HG03097 (cell line): ENCODE results near the gene NFIX.

Experiments used
- ATAC-seq: cut with Tn5 transposase; IDR thresholded peaks from one replicate; pipeline ENCODE4 v1.9.1; 2021; ENCODE audit not compliant: unreplicated experiment, low FRiP score

Gene NFIX

DNA sequence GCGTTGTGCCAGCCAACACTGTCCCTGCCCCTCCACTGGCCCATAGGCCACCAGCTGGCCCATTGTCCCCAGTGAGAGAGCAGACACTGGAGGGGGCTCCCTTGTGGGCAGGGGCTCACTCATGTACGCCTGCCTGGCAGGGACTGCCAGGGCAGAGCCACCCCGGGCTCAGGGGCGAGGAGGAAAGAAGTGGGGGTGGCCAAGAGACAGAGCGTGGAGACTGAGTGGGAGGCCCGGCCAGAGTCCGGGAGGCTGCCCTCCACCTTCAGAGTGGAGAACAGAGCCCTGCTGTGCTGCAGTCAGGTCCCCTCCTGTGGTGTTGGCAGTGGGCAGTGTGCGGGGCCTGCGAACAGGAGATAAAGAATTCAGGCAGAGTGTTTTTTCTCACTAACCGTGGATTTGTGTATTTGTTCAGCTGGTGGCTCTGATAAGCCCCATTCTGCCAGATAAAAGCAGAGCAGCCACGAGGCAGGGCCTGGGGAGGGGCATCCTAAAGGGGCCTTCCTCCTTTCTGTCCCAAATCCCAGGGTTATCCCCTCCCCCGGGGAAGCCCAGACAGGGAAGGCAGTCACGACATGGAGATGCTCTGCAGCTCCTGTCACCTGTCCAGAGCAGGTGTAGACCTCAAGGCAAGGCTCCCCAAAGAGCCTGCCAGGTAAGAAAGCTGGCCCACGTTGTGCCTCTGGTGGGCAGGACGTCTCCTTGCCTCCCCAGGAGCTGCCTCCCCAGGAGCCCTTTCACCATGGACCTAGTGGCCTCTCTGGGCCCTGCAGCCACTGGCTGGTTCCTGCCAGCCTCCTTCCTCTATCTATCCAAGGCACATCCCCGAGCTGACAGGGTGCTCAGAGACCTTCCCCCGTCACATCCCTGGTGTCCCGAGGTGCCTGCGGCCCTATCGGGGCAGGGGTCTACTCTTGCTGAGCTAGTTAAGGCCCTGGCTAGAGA, 74.4 kb downstream of the NFIX start:
- no peak for ATAC-seq

DNA sequence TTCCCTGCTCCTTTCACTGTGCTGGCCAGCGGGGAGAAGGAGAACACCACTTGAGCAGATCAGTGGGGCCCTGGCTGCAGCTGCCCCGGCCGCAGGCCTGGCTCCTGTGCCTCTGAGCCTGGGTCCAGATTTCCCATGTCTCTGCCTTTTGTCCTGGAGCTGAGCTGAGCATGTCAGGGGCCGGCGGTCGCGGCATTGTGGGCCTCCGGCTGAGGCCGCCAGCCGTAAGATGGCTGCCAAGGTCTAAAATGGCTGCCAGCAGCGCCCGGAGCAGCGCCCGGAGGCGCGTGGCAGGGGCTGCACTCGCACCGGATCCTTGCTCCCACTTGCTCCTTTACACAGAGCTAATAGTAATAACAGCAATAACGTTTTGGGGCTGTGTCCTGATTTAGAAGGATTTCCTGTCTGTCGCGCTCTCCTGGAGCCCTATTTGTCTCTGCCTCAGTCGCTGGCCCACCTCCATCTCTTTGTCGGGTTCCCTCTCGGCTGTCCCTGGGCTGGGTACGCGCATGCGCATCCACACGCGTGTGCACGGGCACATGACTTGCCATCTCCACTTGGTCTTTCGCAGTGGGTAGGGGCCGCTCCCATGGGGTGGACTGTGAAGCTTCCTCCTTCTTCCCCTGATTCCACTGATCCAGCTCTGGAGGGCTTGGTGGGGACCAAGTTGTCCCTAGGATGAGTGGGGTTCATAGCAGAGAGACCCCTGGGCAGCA, 75.3 kb downstream of the NFIX start:
- ATAC-seq, result no peak

DNA sequence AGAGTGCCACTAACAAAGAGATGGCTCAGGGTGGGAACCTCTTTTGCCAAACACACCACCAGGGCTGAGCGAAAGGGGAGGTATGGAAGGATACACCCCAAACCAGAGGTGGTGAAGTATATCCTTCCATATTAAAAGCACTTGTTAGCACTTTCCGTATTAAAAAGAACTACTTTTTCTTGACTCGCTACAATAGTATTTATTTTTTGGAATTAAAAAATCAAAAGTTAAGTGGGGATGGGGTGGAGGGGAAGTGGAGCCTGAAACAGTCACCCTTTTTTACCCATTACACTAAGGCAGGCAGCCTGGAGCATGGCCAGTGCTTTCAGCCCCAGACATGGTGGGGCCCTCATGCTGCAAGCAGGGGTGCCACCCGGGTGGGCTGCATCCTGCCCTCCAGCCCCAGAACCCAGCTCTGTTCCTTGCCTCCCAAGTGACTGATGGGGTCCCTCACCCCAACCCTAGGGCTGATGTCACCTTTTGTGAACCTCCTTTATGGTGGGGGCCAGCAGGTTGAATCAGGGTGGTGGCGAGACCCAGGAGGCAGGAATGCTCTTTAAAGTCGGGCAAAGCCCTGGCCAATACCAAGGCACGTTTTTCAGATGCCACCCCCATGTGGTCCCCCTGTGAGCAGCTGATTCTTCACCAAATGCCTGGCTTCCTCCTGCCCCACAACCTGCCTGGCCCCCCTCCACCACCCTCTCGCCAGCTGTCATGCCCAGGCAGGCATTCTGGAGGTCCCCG, 76.3 kb downstream of the NFIX start:
- ATAC-seq, result no peak

DNA sequence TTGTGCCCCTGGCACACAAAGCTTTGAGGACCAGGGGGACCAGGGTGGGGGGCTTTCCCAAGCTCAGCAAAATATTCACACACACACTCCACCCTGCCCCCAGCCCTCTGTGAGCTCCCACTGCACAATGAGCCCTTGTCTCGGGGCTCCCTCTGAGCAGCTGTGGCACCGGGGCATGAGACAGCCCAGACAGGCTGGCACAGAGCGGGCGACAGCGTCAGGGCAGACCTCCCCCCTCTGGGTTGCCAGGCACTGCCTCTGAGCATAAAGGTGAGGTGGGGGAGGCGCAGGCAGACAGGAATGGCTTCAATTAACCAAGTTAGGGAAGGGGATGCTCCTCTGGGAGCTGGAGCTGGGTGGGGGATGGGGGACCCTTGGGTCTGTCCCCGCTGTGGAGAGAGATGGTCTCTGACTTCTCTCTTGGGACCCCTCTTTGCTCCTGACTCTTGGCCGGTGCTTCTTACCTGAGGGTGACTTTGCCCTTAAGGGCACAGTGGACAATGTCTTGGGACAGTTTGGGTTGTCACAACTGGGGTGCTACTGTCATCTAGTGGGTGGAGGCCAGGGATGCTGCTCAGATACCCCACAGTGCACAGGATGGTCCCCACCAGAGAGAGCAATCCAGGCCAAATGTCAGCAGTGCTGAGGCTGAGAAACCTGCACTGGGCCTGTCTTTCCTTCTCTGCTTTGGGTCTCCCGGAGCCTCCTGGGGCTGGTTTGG, 77.1 kb downstream of the NFIX start:
- no peak for ATAC-seq

DNA sequence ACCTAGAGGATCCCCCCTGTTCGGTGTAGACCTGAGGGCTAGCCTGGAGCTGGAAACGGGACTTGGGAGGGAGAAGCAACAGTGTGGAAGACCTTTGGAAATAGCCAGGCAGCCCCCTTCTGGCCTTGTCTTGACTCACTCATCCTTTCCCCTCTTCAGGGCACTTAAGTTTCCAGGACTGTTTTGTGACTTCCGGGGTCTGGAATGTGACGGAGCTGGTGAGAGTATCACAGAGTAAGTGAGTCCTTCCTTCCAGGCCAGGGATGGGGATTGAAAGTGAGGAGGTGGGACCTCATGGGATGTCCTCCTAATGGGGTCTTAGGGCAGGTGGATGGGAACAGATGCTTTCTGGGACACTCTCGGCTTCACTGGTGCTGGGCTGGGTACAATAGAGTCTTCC, 78.0 kb downstream of the NFIX start:
- no peak for ATAC-seq

DNA sequence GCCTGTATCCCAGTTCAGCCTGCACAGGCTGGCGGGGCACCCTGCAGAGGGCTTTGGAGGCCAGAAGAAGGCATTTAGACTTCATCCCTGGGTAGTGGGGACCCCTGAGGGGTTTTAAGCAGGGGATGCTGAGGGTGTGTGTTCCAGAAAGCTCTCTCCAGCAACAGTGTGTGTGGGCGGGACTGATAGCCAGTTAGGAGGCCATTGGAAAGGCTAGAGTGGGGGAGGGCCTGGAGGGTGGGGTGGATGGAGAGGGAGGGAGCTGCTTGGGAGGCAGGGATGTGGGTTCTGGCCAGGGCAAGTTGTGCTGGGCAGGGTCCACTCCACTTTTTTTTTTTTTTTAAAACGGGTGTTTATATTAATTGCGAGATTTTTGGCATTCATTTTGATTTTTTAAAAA, 79.1 kb downstream of the NFIX start:
- no peak for ATAC-seq

DNA sequence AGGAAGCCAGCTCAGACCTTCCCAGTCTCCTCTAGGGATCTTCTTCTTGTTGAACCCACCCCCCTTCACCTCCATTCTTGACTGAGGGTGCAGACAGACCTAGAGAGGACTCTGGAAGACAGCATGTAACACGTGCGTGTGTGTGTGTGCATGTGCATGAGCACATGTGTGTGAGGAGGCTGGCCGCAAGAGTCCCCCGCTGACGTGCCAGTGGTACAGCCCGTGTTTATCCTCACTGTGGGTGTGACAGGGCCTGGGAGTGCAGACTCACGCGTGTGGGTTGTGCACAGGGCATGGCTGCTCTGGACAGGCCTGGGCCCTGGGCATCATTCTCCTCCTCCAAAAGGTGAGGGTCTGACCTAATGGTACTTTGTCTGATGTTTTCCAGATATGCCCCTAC, 81.0 kb downstream of the NFIX start:
- no peak for ATAC-seq

DNA sequence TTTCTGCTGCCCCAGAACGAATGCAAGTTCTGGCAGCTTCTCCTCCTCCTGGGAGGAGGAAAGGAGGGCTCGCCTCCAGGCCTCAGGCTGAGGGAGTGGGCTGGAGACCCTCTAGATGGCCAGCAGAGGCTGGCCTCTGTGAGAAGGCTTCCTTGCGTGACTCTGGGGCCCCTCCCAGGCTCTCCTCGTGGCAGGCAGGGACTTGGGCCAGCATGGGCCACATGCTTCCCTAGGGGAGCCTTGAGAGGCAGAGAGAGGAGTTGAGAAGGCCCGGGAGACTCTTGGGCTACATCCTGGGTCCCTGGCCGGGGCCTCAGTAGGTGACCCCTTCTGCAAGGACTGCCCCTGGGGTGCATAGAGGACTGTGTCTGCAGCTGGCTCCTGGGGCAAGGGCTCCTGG, 81.5 kb downstream of the NFIX start:
- ATAC-seq, result no peak

DNA sequence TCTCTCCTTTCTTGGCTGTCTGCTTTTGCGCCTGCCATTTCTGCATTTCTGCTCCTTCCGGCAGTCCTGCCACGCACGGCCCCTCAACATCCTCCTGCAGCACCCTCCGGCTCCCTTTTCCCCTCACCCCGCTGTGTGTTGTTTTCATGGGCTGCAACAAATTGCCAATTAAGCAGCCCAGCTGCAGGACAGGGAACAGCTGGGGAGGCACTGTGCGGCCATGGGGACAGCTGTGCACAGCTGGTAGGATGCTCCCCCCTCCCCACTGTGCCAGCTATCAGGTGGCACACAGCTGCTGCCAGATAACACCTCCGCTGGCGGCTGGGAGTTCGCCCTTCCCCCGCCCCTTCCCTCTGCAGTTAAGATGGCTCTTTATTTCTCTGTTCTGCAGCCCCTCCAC, 82.0 kb downstream of the NFIX start:
- no peak for ATAC-seq

DNA sequence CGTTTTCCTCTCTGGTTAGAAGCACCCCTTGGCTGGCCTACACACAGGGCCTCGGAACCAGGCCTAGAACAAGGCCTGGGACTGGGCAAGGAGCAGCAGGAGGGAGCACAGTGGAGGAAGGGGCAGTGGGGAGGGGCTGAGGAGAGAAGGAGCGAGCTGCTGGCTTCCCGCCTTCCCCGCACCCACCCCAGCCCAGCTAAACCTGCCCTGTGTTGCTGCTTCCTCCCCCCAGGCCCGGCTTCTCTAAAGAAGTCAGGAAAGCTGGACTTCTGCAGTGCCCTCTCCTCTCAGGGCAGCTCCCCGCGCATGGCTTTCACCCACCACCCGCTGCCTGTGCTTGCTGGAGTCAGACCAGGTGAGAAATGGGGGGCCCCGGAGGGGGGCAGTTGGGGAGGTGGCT, 83.1 kb downstream of the NFIX start:
- no peak for ATAC-seq

DNA sequence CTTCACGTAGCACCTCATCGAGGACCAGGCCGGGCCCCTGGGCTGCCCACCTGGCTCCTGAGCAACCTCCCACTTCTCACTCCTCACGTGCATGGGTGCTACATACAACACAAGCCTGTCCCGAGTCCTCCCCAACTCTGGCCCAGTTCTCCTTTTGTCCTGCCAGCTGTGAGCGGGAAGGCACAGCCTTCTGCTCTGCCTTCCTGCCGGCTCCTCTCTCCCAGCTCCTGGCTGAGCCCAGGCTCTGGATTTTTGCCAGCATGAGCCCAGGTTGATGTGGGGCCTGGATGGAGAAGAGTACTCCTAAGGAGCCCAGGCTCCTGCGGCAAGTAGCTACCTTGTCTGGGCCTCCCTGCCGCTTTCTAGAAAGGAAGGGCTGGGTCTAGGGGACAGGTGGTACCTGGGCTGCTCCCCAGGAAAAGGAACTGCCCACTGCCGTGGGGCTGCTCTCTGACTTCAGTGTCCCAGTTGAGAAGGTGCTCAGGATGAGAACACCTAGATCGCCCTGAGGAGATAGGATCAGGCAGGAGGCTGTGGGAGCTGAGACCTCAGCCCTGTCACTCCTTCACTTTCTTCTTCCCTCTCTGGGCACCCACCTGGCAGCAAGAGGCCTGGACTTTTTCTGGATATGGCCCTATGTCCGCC, 83.7 kb downstream of the NFIX start:
- no peak for ATAC-seq

DNA sequence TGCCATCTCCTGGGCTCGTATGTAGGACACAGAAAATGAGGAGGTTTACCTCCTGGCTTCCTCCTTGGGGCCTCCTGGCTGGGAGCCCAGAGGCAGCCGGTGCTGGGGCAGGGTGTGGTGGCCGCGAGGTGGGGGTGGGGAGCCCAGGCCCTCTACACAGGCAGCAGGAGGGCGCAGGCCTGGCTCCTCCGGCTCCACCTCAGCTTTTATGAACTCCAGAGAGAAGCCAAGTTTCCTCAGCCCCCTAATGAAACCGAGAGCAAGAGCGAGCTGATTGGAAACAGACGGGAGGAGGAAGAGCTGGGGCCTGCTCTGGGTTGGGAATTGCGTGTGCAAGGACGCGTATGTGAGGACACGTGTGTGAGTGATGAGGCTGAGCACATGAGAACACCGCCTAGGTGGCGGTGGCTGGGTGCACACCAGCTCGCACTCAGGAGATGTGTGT, 84.3 kb downstream of the NFIX start:
- no peak for ATAC-seq

DNA sequence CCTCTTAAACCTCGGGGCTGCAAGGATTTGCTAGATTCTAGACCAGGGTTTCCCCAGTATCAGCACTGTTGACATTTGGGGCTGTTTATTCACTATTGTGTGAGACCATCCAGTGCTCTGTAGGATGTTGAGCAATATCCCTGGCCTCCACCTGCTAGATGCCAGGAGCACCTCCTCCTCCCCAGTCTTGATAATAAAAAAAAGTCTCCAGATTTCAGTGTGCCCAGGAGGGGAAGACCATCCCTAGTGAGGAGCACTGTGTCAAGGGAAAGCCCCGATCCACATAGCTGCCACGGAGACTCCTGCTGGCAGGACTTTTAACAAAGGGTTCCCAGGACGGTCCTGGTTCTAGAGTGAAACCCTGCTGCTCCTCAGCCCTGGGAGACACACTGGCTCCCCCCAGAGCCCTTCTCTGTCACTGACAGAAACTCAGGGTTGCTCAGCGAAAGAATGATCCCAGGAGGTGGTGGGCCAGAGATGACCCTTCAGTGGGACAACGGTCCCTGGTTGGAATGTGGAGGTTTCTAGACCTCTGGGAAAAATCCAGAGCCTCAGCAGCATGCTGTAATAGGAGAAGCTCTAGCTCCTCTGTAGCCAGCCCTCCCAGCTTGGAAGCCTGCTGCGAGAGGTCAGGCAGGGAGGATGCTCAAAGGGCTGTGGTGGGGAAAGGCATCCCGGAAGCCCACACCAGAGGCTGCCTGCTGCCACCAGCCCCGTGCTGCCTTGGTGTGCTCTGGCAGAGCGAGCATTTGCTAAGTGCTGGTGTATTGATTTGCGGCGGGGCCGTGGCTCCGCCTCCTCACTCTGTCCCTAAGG, 87.1 kb downstream of the NFIX start:
- no peak for ATAC-seq

DNA sequence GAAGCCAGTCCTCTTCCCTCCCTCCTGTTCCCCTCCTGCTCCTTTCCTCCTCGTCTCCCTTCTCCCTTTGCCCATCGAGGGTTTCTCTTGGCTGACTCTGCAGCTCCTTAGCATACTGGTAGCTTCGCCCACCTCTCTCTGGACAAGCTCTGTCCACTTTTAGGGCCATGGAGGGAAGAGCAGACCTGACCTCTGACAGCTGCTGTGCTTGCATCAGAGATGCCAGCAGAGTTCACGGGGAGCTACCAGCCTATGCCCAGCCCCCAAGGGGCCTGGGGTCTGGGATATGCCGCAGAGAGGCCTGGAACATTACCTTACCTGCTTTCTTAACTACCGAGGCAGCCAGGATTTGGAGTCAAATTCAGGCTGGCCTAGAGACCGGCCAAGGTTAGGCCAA, 87.7 kb downstream of the NFIX start:
- ATAC-seq, result no peak

DNA sequence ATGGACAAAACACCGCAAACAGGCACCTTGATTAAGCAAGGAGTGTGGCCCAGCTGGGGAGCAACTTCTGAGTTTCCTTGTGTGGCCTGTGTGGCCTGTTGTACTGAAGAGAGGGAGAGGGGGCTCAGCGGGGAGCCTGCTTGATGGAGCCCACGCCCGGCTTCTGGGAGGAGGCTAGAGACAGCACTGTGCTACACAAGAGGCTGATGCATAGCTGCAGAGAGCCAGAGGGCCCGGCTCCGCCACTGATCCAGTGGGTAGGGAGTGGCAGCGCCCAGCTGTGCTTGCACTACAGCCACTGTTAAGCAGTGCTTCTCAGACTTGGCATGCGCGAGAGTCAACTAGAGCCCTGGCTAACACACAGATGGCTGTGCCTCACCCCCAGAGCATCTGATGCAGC, 88.4 kb downstream of the NFIX start:
- ATAC-seq, result no peak

DNA sequence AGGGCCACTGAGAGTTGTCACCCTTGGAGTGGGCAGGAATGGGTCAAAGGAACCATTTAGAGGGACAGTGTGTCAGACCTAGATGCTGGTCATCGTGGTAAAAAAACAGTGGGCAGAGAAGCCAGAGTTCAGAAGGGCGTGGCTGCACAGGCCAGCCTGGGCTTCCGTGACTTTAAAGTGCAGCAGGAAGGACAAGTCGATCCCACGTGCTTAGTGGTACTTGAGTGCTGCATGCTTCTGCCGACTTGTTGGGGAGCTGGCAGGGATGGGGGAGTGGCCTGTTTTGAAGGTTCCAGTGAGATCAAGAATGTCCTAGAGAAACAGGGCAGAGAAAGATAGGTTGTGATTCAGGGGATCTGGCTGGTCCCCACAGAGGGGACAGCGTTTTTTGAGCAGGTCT, 90.4 kb downstream of the NFIX start:
- no peak for ATAC-seq

DNA sequence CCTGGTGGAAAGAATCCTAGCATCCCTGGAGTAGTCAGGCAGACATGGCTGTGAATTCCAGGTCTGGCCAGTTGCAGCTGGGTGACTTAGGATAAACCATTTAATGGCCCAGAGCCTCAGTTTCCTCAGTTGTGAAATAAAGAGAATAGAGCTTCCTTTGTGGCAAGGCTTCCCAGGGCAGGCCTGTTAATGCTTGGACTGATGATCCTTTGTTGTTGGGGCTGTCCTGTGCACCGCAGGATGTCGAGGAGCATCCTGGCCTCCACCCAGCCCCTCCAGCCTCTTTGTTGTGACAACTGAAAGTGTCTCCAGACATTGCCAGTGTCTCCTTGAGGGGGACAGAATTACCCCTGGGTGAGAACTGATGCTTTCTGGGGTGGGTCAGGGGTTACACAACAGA, 91.1 kb downstream of the NFIX start:
- ATAC-seq, result no peak

DNA sequence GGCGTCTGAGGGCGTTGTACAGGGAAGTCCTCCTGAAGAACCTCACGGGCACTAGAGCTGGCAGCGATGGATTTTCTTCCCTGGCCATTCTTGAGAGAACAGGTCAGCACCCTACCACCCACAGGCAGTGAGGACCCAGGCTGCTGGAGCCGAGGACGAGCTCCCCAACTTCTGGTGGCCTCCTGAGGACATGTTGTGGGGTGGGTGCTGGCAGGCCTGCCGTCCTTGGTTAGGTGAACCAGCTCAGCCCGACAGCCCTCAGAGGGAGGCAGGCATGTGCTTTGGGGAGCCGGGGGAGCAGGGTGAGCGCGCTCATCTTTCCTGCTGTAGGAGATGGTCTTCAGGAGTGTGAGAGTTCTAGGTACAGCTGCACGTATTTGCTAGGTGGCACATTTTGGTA, 92.0 kb downstream of the NFIX start:
- no peak for ATAC-seq

DNA sequence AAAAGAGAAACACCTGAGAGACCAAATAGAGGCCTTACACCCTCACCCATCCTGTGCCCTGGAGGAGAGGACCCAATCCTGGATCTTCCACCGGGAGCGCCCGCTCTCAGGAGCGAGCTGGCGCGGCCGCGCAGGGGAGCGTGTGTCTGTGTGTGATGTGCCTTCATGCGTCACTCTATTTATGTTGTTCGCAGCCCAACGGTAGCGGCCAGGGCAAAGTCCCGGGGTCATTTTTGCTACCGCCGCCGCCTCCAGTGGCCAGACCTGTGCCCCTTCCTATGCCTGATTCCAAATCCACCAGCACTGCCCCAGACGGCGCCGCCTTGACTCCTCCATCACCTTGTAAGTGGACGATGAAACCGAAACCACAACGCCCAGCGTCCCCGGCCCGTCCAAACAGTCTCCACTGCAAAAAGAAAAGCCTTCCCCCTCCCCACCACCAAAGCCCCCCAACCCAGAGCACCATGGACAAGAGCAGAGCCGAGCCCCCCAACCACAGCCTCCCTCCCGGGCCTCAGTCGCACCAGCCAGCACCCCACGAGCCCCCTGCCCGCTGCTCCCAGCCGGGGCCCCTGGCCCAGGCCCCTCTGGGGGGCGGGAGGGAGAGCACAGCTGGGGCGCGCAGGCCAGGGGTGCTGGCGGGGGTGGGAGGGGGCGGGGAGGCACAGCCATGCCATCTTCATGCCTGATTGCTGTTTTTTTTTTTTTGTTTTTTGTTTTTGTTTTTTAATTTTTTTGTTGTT, 92.7 kb downstream of the NFIX start:
- no peak for ATAC-seq
